ENCODE data around the gene AEBP1.

- no peak for TF ChIP-seq GATA3 (IDR thresholded peaks at IDR 0.05; ENCODE audit: low read depth, low read length)
- TF ChIP-seq GATA2 (IDR thresholded peaks at IDR 0.05; ENCODE audit: low read depth, low read length), result no peak
Measured at GRCh38 chr7:44152971-44153947, 49.1 kb downstream of the AEBP1 start.

Measured in SH-SY5Y (cell line).